Muscle layer of duodenum (tissue), 2 donors: ENCODE results near the gene ESYT2.
"Not testable (repeated sequence)": the region's sequence is repeated elsewhere in the genome, so short reads cannot be mapped to it uniquely, and the experiment has no call there.

Experiments
- H3K27ac ChIP-seq: one replicate; pipeline ENCODE4 v1.7.0; 2013; ENCODE audit warnings: mild to moderate bottlenecking, low read length
- H3K27me3 ChIP-seq: one replicate; pipeline ENCODE4 v1.7.0; 2013; ENCODE audit warnings: low read depth, mild to moderate bottlenecking, control low read depth, low read length
- H3K36me3 ChIP-seq, 2 donors: one replicate each; pipeline ENCODE4 v1.7.0; 2013; ENCODE audit warnings: low read length in 2 of 2, control low read depth in 1 of 2, mild to moderate bottlenecking in 1 of 2; ENCODE audit not compliant: insufficient read depth in 2 of 2, control insufficient read depth in 1 of 2
- H3K4me1 ChIP-seq, 2 donors: one replicate each; pipeline ENCODE4 v1.7.0; 2013; ENCODE audit warnings: low read length in 2 of 2, mild to moderate bottlenecking in 2 of 2, control low read depth in 1 of 2, moderate library complexity in 1 of 2; ENCODE audit not compliant: insufficient read depth in 2 of 2, control insufficient read depth in 1 of 2
- H3K4me3 ChIP-seq, 2 donors: one replicate each; pipeline ENCODE4 v1.7.0; 2013; ENCODE audit warnings: low read length in 2 of 2, low read depth in 1 of 2, mild to moderate bottlenecking in 1 of 2
- H3K9me3 ChIP-seq, 2 donors: one replicate each; pipeline ENCODE4 v1.7.0; 2013; ENCODE audit warnings: low read length in 2 of 2, control low read depth in 1 of 2, mild to moderate bottlenecking in 1 of 2; ENCODE audit not compliant: control insufficient read depth in 1 of 2
- donor health status: healthy.

ESYT2 gene

DNA sequence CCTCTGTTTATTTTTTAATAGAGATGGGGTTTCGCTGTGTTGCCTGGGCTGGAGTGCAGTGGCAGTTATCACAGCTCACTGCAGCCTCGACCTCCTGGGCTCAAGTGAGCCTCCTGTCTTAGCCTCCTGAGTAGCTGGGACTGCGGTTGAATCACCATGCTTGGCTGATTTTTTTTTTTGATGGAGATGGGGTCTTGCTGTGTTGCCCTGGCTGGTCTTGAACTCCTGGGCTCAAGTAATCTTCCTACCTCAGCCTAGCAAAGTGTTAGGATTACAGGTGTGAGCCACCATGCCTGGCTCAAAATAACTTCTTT lies 35.2 kb upstream of the ESYT2 start:
- Histone ChIP-seq H3K36me3 (no peaks in the 10 kb centered on the region), H3K27ac (peak overlapping the region; percentile 89), H3K4me3 (peak overlapping the region; percentile 53 to 68), H3K27me3 (no peaks in the 10 kb centered on the region), H3K9me3 (no peaks in the 10 kb centered on the region), H3K4me1 (peaks cover 0 to 15% of the 10 kb centered on the region in 2 donors)

DNA sequence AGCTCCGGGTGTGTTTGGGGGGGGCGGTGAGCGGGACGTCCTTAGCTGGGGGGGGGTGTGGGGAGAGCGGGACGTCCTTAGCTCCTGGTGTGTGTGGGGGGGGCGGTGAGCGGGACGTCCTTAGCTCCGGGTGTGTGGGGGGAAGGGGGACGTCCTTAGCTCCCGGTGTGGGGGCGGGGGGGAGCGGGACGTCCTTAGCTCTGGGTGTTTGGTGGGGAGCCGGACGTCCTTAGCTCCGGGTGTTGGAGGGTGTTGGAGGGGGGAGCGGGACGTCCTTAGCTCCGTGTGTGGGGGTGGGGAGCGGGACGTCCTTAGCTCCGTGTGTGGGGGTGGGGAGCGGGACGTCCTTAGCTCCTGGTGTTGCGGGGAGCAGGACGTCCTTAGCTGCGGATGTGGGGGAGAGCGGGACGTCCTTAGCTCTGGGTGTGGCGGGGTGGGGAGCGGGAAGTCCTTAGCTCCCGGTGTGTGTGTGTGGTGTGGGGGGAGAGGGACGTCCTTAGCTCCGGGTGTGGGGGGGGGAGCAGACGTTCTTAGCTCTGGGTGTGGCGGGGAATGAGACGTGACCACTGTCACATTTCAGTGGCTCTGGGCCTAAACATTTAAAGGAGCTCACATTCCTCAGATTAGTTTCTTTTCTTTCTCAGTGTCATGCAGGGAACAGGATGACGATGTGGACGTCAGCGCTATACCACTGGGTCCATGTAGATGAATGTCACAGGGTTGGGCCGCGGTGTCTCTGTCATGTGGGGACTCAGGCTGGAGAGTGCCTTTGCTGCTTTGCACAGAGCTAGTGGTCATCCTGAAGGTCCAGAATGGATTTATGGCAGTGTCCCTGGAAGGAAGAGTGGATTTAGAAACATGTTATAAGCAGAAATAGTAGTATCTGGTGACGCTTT lies 34.5 kb upstream of the ESYT2 start:
- Histone ChIP-seq H3K9me3 (no peaks in the 10 kb centered on the region), H3K4me1 (peaks cover 0 to 12% of the 10 kb centered on the region in 2 donors), H3K27me3 (no peaks in the 10 kb centered on the region), H3K36me3 (no peaks in the 10 kb centered on the region), H3K27ac (peak overlapping the region; percentile 89), H3K4me3 (peak overlapping the region; percentile 53 to 68)

DNA sequence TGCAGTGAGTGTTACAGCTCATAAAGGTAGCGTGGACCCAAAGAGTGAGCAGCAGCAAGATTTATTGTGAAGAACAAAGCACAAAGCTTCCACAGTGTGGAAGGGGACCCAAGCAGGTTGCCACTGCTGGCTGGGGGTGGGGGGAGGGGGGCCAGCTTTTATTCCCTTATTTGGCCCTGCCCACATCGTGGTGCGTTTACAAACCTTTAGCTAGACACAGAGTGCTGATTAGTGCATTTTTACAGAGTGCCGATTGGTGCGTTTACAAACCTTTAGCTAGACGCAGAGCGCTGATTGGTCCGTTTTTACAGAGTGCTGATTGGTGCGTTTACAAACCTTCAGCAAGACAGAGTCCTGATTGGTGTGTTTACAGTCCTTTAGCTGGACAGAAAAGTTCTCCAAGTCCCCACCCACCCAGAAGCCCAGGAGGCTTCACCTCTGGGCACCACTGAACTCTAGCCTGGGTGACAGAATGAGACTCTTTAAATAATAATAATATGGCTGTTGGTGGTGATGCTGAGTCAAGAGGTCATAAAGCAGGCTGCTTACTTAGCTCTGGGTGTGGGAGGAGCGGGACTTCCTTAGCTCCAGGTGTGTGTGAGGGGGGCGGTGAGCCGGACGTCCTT lies 33.8 kb upstream of the ESYT2 start:
- H3K27ac ChIP-seq, H3K36me3 ChIP-seq, H3K27me3 ChIP-seq, H3K9me3 ChIP-seq: not testable (repeated sequence)
- peaks cover 0 to 16% of the 10 kb centered on the region in 2 donors for H3K4me1 ChIP-seq
- H3K4me3 ChIP-seq, result peak overlapping the region; percentile 21 to 53

DNA sequence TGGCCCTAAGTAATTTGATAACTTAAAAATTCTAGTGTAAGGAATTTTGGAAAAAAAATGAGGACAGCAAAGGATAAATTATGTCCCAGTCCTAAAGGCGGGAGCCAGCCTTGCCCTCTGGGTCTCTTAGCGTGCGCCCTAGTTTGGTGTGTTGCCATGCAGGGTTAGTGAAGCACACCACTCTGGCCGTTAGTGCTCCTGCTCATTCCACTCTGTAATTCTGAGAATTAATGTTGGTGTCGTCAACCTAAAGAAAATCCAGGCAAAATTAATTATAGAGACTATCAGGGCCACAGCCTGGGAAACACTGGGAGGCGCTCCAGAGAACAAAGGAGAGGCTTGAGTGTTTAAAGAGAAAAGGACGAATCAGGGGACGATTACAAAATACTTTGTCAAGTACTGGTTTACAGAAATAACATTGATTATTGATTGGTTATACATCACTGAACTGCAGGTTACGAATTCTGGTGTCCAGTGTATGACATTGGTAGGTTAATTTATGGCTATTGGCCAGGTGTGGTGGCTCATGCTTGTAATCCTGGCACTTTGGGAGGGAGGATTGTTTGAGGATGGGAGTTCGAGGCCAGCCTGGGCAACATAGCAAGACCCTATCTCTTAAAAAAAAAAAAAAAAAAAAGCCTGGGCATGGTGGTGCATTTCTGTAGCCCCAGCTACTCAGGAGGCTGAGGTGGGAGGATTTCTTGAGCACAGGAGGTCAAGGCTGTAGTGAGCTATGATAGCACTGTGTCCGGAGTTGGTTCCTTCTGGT lies 32.8 kb upstream of the ESYT2 start:
- Histone ChIP-seq H3K36me3 (no peaks in the 10 kb centered on the region), H3K4me1 (peaks cover 0 to 26% of the 10 kb centered on the region in 2 donors), H3K9me3 (no peaks in the 10 kb centered on the region), H3K27ac (no peak overlapping the region), H3K27me3 (no peaks in the 10 kb centered on the region), H3K4me3 (no peak overlapping the region)

DNA sequence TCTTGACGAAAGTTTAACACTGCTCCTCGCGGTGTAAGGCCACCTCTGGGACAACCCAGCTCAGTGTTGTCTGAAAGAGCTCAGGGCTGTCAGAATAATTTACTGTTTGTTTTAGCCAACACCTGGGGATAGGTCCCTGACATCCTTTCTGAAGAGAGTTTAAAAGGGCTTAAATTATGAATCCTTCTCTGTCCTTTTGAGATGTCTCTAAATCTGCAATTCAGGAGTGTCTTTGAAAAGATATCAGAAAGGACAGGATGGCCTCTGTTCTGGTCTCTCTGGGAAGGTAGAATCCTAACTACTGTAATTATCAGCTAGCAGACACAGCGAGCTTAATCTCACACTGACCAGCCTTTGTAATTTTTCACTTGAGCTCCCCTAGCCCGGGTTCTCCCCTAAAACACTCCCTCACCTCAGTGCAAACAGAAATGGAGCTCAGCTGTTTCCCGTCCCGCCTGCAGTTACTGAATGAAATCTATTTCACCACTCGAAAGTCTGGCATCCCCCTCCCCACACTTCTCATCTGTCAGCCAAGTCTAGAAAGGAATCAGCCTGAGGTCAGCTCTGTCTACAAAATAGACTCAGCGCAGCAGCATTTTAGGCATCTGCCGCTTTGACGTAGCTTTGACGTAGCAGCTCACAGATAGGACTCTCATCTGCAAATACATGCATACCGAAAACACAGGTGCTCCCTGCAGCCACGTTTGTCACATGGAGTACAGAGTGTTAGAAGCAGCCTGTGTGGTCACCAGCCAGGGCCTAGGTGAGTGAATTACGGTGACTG lies 31.9 kb upstream of the ESYT2 start:
- no peak overlapping the region for H3K4me3 ChIP-seq
- H3K27ac ChIP-seq, result no peak overlapping the region
- no peaks in the 10 kb centered on the region for H3K36me3 ChIP-seq
- H3K4me1 ChIP-seq, result peaks cover 0 to 30% of the 10 kb centered on the region in 2 donors
- no peaks in the 10 kb centered on the region for H3K9me3 ChIP-seq
- no peaks in the 10 kb centered on the region for H3K27me3 ChIP-seq

DNA sequence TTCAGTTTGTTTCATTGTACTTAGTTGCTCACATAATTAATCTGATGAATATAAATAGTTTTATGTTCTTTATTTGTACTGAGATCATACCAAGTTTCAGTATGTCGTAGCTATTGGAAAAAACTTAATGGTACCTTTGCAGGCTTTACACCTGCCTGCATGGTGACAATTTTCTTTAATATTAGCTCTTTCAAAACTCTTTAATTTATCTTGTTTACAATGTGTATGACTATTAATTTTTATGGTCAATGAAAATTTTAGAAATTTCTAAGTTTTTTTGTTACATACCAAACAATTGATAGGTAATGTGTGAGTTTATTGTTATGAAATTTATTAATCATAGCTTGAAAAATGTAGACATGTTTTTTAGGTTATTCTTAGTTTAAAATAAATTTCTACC lies 31.1 kb upstream of the ESYT2 start:
- H3K36me3 ChIP-seq, result no peaks in the 10 kb centered on the region
- H3K4me3 ChIP-seq, result no peak overlapping the region
- H3K9me3 ChIP-seq, result no peaks in the 10 kb centered on the region
- H3K27ac ChIP-seq, result no peak overlapping the region
- no peaks in the 10 kb centered on the region for H3K27me3 ChIP-seq
- H3K4me1 ChIP-seq, result peaks cover 0 to 35% of the 10 kb centered on the region in 2 donors

DNA sequence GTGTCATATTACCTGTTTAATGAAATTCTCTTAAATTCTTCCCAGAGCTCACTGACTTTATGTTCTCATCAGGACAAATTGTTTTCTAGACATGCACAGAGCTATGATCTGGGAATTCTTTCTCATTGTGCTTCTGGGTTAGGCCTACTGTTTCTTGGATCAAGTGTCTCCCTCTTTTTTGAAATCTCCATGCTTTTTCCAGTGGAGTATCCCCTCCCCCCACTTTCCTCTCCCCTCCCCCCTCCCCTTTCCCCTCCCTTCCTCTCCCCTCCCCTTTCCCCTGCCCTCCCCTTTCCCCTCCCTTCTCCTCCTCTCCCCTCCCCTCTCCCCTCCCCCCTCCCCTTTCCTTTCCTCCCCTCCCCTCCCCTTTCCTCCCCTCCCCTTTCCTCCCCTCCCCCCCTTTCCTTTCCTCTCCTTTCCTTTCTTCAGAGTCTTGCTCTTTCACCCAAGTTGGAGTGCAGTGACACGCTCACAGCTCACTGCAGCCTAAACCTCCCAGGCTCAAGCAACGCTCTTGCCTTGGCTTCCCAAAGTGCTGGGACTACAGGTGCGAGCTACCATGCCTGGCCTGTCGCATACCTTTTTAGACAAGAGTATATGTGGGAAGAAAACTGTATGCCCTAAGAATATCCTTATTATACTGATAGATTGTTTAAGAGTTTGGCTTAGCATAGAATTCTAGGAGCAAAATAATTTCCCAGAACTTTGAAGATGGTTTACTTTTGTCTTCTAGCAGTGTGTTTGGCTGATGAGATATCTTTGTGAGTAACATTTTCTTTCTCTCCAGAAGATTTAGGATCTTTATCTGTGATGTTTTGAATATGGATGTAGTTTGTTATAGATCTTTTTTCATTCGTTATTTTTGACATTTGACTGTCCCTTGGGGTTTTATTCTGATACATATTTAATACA lies 29.5 kb upstream of the ESYT2 start:
- no peak overlapping the region for H3K27ac ChIP-seq

DNA sequence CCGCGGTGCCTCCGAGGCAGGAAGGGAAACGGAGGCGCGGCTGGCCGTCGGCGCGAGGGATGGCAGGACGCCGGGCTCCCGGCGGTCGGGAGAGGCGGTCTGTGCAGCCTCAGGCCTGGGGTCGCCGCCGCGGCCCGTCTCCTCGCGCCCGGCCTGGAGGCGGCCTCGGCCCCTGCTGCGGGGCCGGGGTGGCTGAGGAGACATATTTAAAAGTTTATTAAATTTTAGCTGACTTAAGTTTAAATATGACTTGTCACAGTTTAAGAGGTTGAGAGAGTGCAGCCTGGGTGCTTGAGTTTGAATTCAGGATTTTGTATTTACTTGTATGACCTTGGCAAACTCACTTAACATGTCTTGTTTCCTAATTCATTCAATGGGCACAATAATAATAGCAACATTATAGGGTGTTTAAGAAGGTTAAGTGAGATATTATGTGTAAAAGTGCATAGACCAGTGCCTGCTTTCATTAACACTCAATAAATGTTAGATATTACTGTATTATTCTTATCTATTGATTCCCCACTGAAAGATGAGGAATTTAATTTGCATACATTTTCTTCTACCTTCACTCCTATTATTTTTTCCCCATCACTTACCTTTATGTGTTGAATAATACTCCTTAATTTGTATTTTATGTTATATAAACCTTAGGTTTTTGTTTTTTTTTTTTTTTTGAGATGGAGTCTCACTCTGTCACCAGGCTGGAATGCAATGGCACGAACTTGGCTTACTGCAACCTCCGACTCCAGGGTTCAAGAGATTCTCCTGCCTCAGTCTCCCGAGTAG lies 27.8 kb upstream of the ESYT2 start:
- peaks cover 0 to 31% of the 10 kb centered on the region in 2 donors for H3K4me1 ChIP-seq
- H3K27ac ChIP-seq, result peak overlapping the region; percentile 69
- no peaks in the 10 kb centered on the region for H3K27me3 ChIP-seq

More for the DNA sequence above, 29.5 kb upstream of the ESYT2 start:
- Histone ChIP-seq H3K4me1 (peaks cover 0 to 31% of the 10 kb centered on the region in 2 donors), H3K36me3 (no peaks in the 10 kb centered on the region), H3K4me3 (no peak overlapping the region), H3K27me3 (no peaks in the 10 kb centered on the region), H3K9me3 (no peaks in the 10 kb centered on the region)

DNA sequence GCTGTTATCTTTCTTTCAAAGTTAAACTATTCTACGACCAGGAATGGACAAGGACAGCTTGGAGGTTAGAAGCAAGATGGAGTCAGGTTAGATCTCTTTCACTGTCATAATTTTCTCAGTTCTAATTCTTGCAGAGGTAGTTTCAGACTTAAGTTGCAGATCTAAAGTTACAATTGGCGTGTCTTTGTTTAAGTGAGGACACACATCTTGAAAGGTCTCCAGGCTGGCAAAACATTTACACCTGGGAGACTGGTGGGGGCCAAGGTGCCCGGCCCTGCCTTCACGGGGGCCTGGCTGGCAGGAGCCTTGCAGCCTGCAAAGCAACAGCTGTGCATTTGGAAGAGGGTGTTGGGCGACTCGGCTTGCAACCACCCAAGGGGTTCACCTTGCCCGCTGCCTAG lies 25.4 kb upstream of the ESYT2 start:
- H3K9me3 ChIP-seq, result no peaks in the 10 kb centered on the region
- H3K27me3 ChIP-seq, result no peaks in the 10 kb centered on the region
- peaks cover 0 to 28% of the 10 kb centered on the region in 2 donors for H3K4me1 ChIP-seq
- H3K36me3 ChIP-seq, result no peaks in the 10 kb centered on the region
- H3K27ac ChIP-seq, result no peak overlapping the region
- no peak overlapping the region for H3K4me3 ChIP-seq

More for the DNA sequence above, 27.8 kb upstream of the ESYT2 start:
- no peaks in the 10 kb centered on the region for H3K9me3 ChIP-seq
- H3K4me3 ChIP-seq, result peak overlapping the region; percentile 71 to 92
- H3K36me3 ChIP-seq, result no peaks in the 10 kb centered on the region
